C1 segment of cervical spinal cord (tissue), 14 donors: ENCODE measurements around the gene PHF20.
"Not testable (repeated sequence)": the region's sequence is repeated elsewhere in the genome, so short reads cannot be mapped to it uniquely, and the experiment has no call there.

Experiments
- DNase-seq, 14 donors: peaks; one replicate each; lab custom pipeline; 2025; lab: John Stamatoyannopoulos, UW

PHF20 gene

GRCh38 chr20:35972462-35972861 lies 200.6 kb downstream of the PHF20 start:
- no peak for DNase-seq

GRCh38 chr20:35974256-35974655 lies 202.4 kb downstream of the PHF20 start:
- no peak for DNase-seq

GRCh38 chr20:35975576-35976373 lies 204.0 kb downstream of the PHF20 start:
- no peak for DNase-seq

- no peak for DNase-seq
These were observed 206.3 kb downstream of the PHF20 start for GRCh38 chr20:35978041-35978513.

GRCh38 chr20:35979544-35979943 lies 207.7 kb downstream of the PHF20 start:
- DNase-seq = no peak

- no peak for DNase-seq
These were observed 210.2 kb downstream of the PHF20 start for GRCh38 chr20:35981969-35982368.

- no peak for DNase-seq
These were observed 212.6 kb downstream of the PHF20 start for GRCh38 chr20:35984382-35984781.

- no peak for DNase-seq
These were observed 214.0 kb downstream of the PHF20 start for GRCh38 chr20:35985806-35986205.

GRCh38 chr20:35988910-35989463 lies 217.2 kb downstream of the PHF20 start:
- no peak for DNase-seq

- DNase-seq = no peak
These were observed 219.4 kb downstream of the PHF20 start for GRCh38 chr20:35991142-35991771.

GRCh38 chr20:35992713-35993335 lies 221.0 kb downstream of the PHF20 start:
- peak in 8 of 14 donors; percentile 2 to 18 (median 10) for DNase-seq

- peak in 12 of 14 donors; percentile 12 to 67 (median 36) for DNase-seq
These were observed 223.2 kb downstream of the PHF20 start for GRCh38 chr20:35994994-35995453.

GRCh38 chr20:35996492-35996891 lies 224.7 kb downstream of the PHF20 start:
- not testable (repeated sequence) for DNase-seq
